HAP-1 (cell line): Measurements from ENCODE around the gene TMEM18.
"Not testable (repeated sequence)": the region's sequence is repeated elsewhere in the genome, so short reads cannot be mapped to it uniquely, and the experiment has no call there.

Experiments
- DNase-seq, 2 experiments: peaks; one replicate each; pipeline ENCODE4 v3.0.0-alpha.2; 2016 to 2020; ENCODE audit warnings: low spot score in 2 of 2
- H3K27me3 ChIP-seq: fragments of 250-450 bp; sonication (Bioruptor Pico); 2 replicates; pipeline ENCODE4 v1.5.1; 2020; ENCODE audit warnings: low read depth, mild to moderate bottlenecking, moderate library complexity
- H3K36me3 ChIP-seq: fragments of 250-450 bp; sonication (Bioruptor Pico); replicated peaks from 2 replicates; pipeline ENCODE4 v1.5.1; 2020; ENCODE audit warnings: mild to moderate bottlenecking
- H3K4me1 ChIP-seq: fragments of 250-450 bp; sonication (Bioruptor Pico); 2 replicates; pipeline ENCODE4 v1.5.1; 2020; ENCODE audit warnings: mild to moderate bottlenecking
- H3K4me3 ChIP-seq: fragments of 250-450 bp; sonication (Bioruptor Pico); 2 replicates; pipeline ENCODE4 v1.5.1; 2020; ENCODE audit warnings: mild to moderate bottlenecking, moderate library complexity
- H3K9me3 ChIP-seq: fragments of 250-450 bp; sonication (Bioruptor Pico); 2 replicates; pipeline ENCODE4 v1.5.1; 2020; ENCODE audit warnings: mild to moderate bottlenecking, moderate library complexity
- in situ Hi-C: fragments of 300-500 bp; cut with MboI; formaldehyde crosslinking; loops from 3 replicates; pipeline ENCODE4 v1.14.3; 2020; ENCODE audit warnings: low sequenced_read_pairs, inconsistent platforms, mixed read lengths

TMEM18 gene

GRCh38 chr2:689237-689636 lies 12.0 kb upstream of the TMEM18 start:
- Histone ChIP-seq H3K9me3 (no peaks in the 10 kb centered on the region), H3K27me3 (no peaks in the 10 kb centered on the region), H3K36me3 (no peaks in the 10 kb centered on the region), H3K4me3 (no peak overlapping the region), H3K4me1 (peaks cover 5% of the 10 kb centered on the region)
- in situ Hi-C loops, result no loop called here
- no peak for DNase-seq

- Histone ChIP-seq H3K36me3 (no peaks in the 10 kb centered on the region), H3K9me3 (no peaks in the 10 kb centered on the region), H3K27me3 (no peaks in the 10 kb centered on the region), H3K4me1 (no peaks in the 10 kb centered on the region), H3K4me3 (no peak overlapping the region)
- in situ Hi-C loops, result no loop called here
- no peak for DNase-seq
These were observed 11.4 kb upstream of the TMEM18 start for GRCh38 chr2:688504-689076.

- no peaks in the 10 kb centered on the region for H3K4me1 ChIP-seq
- DNase-seq, result no peak
- H3K4me3 ChIP-seq, result no peak overlapping the region
- H3K9me3 ChIP-seq, result no peaks in the 10 kb centered on the region
- no peaks in the 10 kb centered on the region for H3K27me3 ChIP-seq
- no peaks in the 10 kb centered on the region for H3K36me3 ChIP-seq
- in situ Hi-C loops, result no loop called here
These were observed 8.2 kb upstream of the TMEM18 start for GRCh38 chr2:685421-685820.

GRCh38 chr2:684913-685312 lies 7.7 kb upstream of the TMEM18 start:
- H3K27me3 ChIP-seq, H3K9me3 ChIP-seq, H3K4me3 ChIP-seq, in situ Hi-C loops, H3K36me3 ChIP-seq, H3K4me1 ChIP-seq, DNase-seq: not testable (repeated sequence)

- DNase-seq, result no peak
- in situ Hi-C loops, result no loop called here
- no peak overlapping the region for H3K4me3 ChIP-seq
These were observed 5.0 kb upstream of the TMEM18 start for GRCh38 chr2:682226-682625.

GRCh38 chr2:681312-681711 lies 4.1 kb upstream of the TMEM18 start:
- in situ Hi-C loops, result no loop called here
- H3K27me3 ChIP-seq, result no peaks in the 10 kb centered on the region
- no peak for DNase-seq
- H3K9me3 ChIP-seq, result no peaks in the 10 kb centered on the region
- no peak overlapping the region for H3K4me3 ChIP-seq
- no peaks in the 10 kb centered on the region for H3K36me3 ChIP-seq
- H3K4me1 ChIP-seq, result no peaks in the 10 kb centered on the region

More at GRCh38 chr2:682226-682625, 5.0 kb upstream of the TMEM18 start:
- Histone ChIP-seq H3K36me3 (no peaks in the 10 kb centered on the region), H3K27me3 (no peaks in the 10 kb centered on the region), H3K4me1 (no peaks in the 10 kb centered on the region), H3K9me3 (no peaks in the 10 kb centered on the region)

- peaks cover 6% of the 10 kb centered on the region for H3K4me1 ChIP-seq
- no peaks in the 10 kb centered on the region for H3K27me3 ChIP-seq
- peaks cover 4% of the 10 kb centered on the region; the same call in 1 of the 2 replicates for H3K36me3 ChIP-seq
- no peaks in the 10 kb centered on the region for H3K9me3 ChIP-seq
- no peak for DNase-seq
- in situ Hi-C loops, result no loop called here
- no peak overlapping the region for H3K4me3 ChIP-seq
These were observed 3.3 kb upstream of the TMEM18 start for GRCh38 chr2:680496-680895.

GRCh38 chr2:678964-679363 lies 1.8 kb upstream of the TMEM18 start:
- in situ Hi-C loops, result no loop called here

GRCh38 chr2:677959-678550 lies 849 bp upstream of the TMEM18 start:
- Histone ChIP-seq H3K9me3 (no peaks in the 10 kb centered on the region), H3K4me3 (peak overlapping the region; percentile 74), H3K4me1 (peaks cover 6% of the 10 kb centered on the region), H3K27me3 (no peaks in the 10 kb centered on the region), H3K36me3 (peaks cover 7% of the 10 kb centered on the region; the same call in 1 of the 2 replicates)
- in situ Hi-C loops, result no loop called here
- no peak for DNase-seq

More at GRCh38 chr2:678964-679363, 1.8 kb upstream of the TMEM18 start:
- no peaks in the 10 kb centered on the region for H3K27me3 ChIP-seq
- peaks cover 6% of the 10 kb centered on the region for H3K4me1 ChIP-seq
- H3K36me3 ChIP-seq, result peaks cover 7% of the 10 kb centered on the region; the same call in 1 of the 2 replicates
- no peak overlapping the region for H3K4me3 ChIP-seq
- DNase-seq, result no peak
- H3K9me3 ChIP-seq, result no peaks in the 10 kb centered on the region

GRCh38 chr2:676647-677055 lies 555 bp downstream of the TMEM18 start:
- no peaks in the 10 kb centered on the region for H3K27me3 ChIP-seq
- peak; percentile 93 to 99 for DNase-seq
- peaks cover 6% of the 10 kb centered on the region for H3K4me1 ChIP-seq
- H3K9me3 ChIP-seq, result no peaks in the 10 kb centered on the region
- H3K4me3 ChIP-seq, result peak overlapping the region; percentile 66
- peaks cover 7% of the 10 kb centered on the region; the same call in 1 of the 2 replicates for H3K36me3 ChIP-seq
- in situ Hi-C loops, result no loop called here

GRCh38 chr2:675982-676646 lies 1.1 kb downstream of the TMEM18 start:
- no peaks in the 10 kb centered on the region for H3K27me3 ChIP-seq
- peak overlapping the region; percentile 66 for H3K4me3 ChIP-seq
- H3K9me3 ChIP-seq, result no peaks in the 10 kb centered on the region
- H3K4me1 ChIP-seq, result peaks cover 6% of the 10 kb centered on the region
- in situ Hi-C loops, result no loop called here
- peak; percentile 30 to 77 for DNase-seq
- H3K36me3 ChIP-seq, result peaks cover 7% of the 10 kb centered on the region; the same call in 1 of the 2 replicates

- Histone ChIP-seq H3K4me3 (no peak overlapping the region), H3K27me3 (no peaks in the 10 kb centered on the region), H3K36me3 (peaks cover 7% of the 10 kb centered on the region; the same call in 1 of the 2 replicates), H3K9me3 (no peaks in the 10 kb centered on the region), H3K4me1 (peaks cover 6% of the 10 kb centered on the region)
- in situ Hi-C loops, result no loop called here
- no peak for DNase-seq
These were observed 1.7 kb downstream of the TMEM18 start for GRCh38 chr2:675460-675859.

GRCh38 chr2:675051-675450 lies 2.2 kb downstream of the TMEM18 start:
- H3K4me1 ChIP-seq, result peaks cover 6% of the 10 kb centered on the region
- in situ Hi-C loops, result no loop called here
- H3K27me3 ChIP-seq, result no peaks in the 10 kb centered on the region
- no peak overlapping the region for H3K4me3 ChIP-seq
- H3K36me3 ChIP-seq, result peaks cover 7% of the 10 kb centered on the region; the same call in 1 of the 2 replicates
- no peak for DNase-seq
- no peaks in the 10 kb centered on the region for H3K9me3 ChIP-seq

GRCh38 chr2:674321-674985 lies 2.8 kb downstream of the TMEM18 start:
- in situ Hi-C loops, result no loop called here
- Histone ChIP-seq H3K27me3 (no peaks in the 10 kb centered on the region), H3K9me3 (no peaks in the 10 kb centered on the region), H3K4me1 (peaks cover 6% of the 10 kb centered on the region), H3K36me3 (peaks cover 10% of the 10 kb centered on the region), H3K4me3 (no peak overlapping the region)
- no peak for DNase-seq
